HEK293T (cell line): ENCODE results near the gene EYS.

Experiments
- ARNT ChIP-seq: fragments of 450-650 bp; IDR thresholded peaks from 2 replicates; pipeline ENCODE4 v1.6.1; 2017; ENCODE audit warnings: mild to moderate bottlenecking
- BHLHE40 ChIP-seq: fragments of 450-650 bp; IDR thresholded peaks from 2 replicates; pipeline ENCODE4 v1.6.1; 2016; ENCODE audit warnings: mild to moderate bottlenecking, moderate library complexity, borderline replicate concordance
- FOXA1 ChIP-seq: fragments of 450-650 bp; IDR thresholded peaks from 2 replicates; pipeline ENCODE4 v1.6.1; 2016; ENCODE audit warnings: mild to moderate bottlenecking
- FOXK2 ChIP-seq: fragments of 450-650 bp; IDR thresholded peaks from 2 replicates; pipeline ENCODE4 v1.6.1; 2016; ENCODE audit warnings: mild to moderate bottlenecking
- L3MBTL2 ChIP-seq: fragments of 450-650 bp; conservative IDR thresholded peaks from 2 replicates; pipeline ENCODE4 v1.6.1; 2016; ENCODE audit warnings: mild to moderate bottlenecking
- SP1 ChIP-seq: fragments of 450-650 bp; IDR thresholded peaks from 2 replicates; pipeline ENCODE4 v1.6.1; 2017
- ZNF384 ChIP-seq: fragments of 450-650 bp; IDR thresholded peaks from 2 replicates; pipeline ENCODE4 v1.6.1; 2016

DNA sequence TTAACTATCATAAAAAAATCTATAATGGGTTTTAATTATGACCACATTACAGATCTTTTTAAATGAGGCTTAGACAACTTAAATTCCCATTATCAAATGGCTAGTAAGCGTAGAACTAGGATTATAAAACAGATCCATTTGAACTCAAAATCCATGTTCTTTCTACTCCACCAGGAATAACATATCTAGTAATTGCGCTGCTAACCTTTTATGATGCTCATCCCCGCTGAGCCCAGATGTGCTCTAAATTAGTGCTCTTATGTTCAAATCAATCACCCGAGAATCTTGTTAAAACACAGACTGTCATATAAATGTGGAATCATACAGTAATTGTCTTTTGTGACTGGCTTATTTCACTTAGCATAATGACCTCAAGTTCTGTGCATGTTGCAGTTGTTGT lies 1168.3 kb downstream of the EYS start:
- TF ChIP-seq BHLHE40 (no peak), ZNF384 (no peak), FOXA1 (no peak), ARNT (no peak), L3MBTL2 (no peak), SP1 (no peak), FOXK2 (no peak)
